GM18505 (cell line): ENCODE data around the gene KIT.

Experiments
- ATAC-seq: cut with Tn5 transposase; IDR thresholded peaks from one replicate; pipeline ENCODE4 v1.9.1; 2021; ENCODE audit not compliant: unreplicated experiment
- POLR2A ChIP-seq: IDR thresholded peaks from 4 replicates; pipeline ENCODE4 v1.6.1; 2011; ENCODE audit warnings: borderline replicate concordance; ENCODE audit not compliant: insufficient read depth, insufficient read length; ENCODE audit errors: extremely low read depth

Gene KIT

GRCh38 chr4:54750341-54750740 lies 92.6 kb downstream of the KIT start:
- TF ChIP-seq POLR2A, result no peak
- no peak for ATAC-seq

GRCh38 chr4:54754394-54754793 lies 96.6 kb downstream of the KIT start:
- ATAC-seq, result no peak

GRCh38 chr4:54764476-54764875 lies 106.7 kb downstream of the KIT start:
- ATAC-seq, result no peak

More at GRCh38 chr4:54754394-54754793, 96.6 kb downstream of the KIT start:
- TF ChIP-seq POLR2A, result no peak

GRCh38 chr4:54767376-54767775 lies 109.6 kb downstream of the KIT start:
- no peak for TF ChIP-seq POLR2A
- no peak for ATAC-seq

More at GRCh38 chr4:54764476-54764875, 106.7 kb downstream of the KIT start:
- no peak for TF ChIP-seq POLR2A

- no peak for ATAC-seq
- no peak for TF ChIP-seq POLR2A
Measured at GRCh38 chr4:54773022-54773421, 115.3 kb downstream of the KIT start.

- ATAC-seq, result no peak
- no peak for TF ChIP-seq POLR2A
Measured at GRCh38 chr4:54779036-54779435, 121.3 kb downstream of the KIT start.

GRCh38 chr4:54779476-54780148 lies 121.9 kb downstream of the KIT start:
- TF ChIP-seq POLR2A, result no peak
- no peak for ATAC-seq

- no peak for ATAC-seq
Measured at GRCh38 chr4:54780149-54780495, 122.4 kb downstream of the KIT start.

GRCh38 chr4:54781756-54782155 lies 124.0 kb downstream of the KIT start:
- ATAC-seq, result no peak
- no peak for TF ChIP-seq POLR2A

More at GRCh38 chr4:54780149-54780495, 122.4 kb downstream of the KIT start:
- TF ChIP-seq POLR2A, result no peak

- no peak for ATAC-seq
- no peak for TF ChIP-seq POLR2A
Measured at GRCh38 chr4:54783402-54784110, 125.8 kb downstream of the KIT start.

- no peak for TF ChIP-seq POLR2A
- ATAC-seq, result no peak
Measured at GRCh38 chr4:54784161-54784671, 126.5 kb downstream of the KIT start.
